Lung microvascular endothelial cell (primary cell): ENCODE results near the gene SAMD10. TPM values are rescaled to one million over a fixed set of nuclear protein-coding genes. Genes with fewer than 3 reads are reported as not detected.

ENCODE experiments used
- total RNA-seq: library from RNA; depleted of rRNA; stranded (reverse); fragments of >200 nt; gene quantifications from 2 replicates; pipeline ENCODE4 v1.2.1, GENCODE V29; 2014

The SAMD10 gene
- total RNA-seq, 1 donor from 2014 or later = 3.2 TPM

Other genes starting within 250 kb of the SAMD10 start
- 0.87 and 1.4 TPM in 2 replicates for gene LIME1, start 243.0 kb downstream of the SAMD10 start, total RNA-seq
- gene SLC2A4RG, start 239.9 kb downstream of the SAMD10 start, total RNA-seq = 6.3 and 6.5 TPM in 2 replicates
- 37.7 and 46.4 TPM in 2 replicates for gene ZBTB46, start 148.4 kb downstream of the SAMD10 start, total RNA-seq
- gene ABHD16B, start 118.1 kb downstream of the SAMD10 start, total RNA-seq = not detected in 2 replicates
- gene TPD52L2, start 114.4 kb downstream of the SAMD10 start, total RNA-seq = 96.3 and 113 TPM in 2 replicates
- gene DNAJC5, start 84.5 kb downstream of the SAMD10 start, total RNA-seq = 58.4 and 68.5 TPM in 2 replicates
- 25.5 and 29.6 TPM in 2 replicates for gene UCKL1, start 23.2 kb downstream of the SAMD10 start, total RNA-seq
- gene ZNF512B, start 9.7 kb downstream of the SAMD10 start, total RNA-seq = 6.1 and 7.1 TPM in 2 replicates
- 38.8 and 54.8 TPM in 2 replicates for gene PRPF6, start 1.5 kb upstream of the SAMD10 start, total RNA-seq
- 4.8 and 6.9 TPM in 2 replicates for gene C20orf204, start 56.5 kb upstream of the SAMD10 start, total RNA-seq
- 23.8 and 29.6 TPM in 2 replicates for gene SOX18, start 70.0 kb upstream of the SAMD10 start, total RNA-seq
- gene TCEA2, start 83.6 kb upstream of the SAMD10 start, total RNA-seq = 25.5 and 30.6 TPM in 2 replicates
- gene RGS19, start 99.9 kb upstream of the SAMD10 start, total RNA-seq = 12.6 and 18.7 TPM in 2 replicates
- gene OPRL1, start 100.4 kb upstream of the SAMD10 start, total RNA-seq = 1.7 and 3.0 TPM in 2 replicates
- gene LKAAEAR1, start 104.8 kb upstream of the SAMD10 start, total RNA-seq = 0.20 and 0.22 TPM in 2 replicates
- not detected in 2 replicates for gene NPBWR2, start 127.9 kb upstream of the SAMD10 start, total RNA-seq
- under 0.01 TPM in 1 of 2 replicates, not detected in the other for gene MYT1, start 184.8 kb upstream of the SAMD10 start, total RNA-seq